Measurements from ENCODE around the gene ANKLE1.

ANKLE1 gene

DNA sequence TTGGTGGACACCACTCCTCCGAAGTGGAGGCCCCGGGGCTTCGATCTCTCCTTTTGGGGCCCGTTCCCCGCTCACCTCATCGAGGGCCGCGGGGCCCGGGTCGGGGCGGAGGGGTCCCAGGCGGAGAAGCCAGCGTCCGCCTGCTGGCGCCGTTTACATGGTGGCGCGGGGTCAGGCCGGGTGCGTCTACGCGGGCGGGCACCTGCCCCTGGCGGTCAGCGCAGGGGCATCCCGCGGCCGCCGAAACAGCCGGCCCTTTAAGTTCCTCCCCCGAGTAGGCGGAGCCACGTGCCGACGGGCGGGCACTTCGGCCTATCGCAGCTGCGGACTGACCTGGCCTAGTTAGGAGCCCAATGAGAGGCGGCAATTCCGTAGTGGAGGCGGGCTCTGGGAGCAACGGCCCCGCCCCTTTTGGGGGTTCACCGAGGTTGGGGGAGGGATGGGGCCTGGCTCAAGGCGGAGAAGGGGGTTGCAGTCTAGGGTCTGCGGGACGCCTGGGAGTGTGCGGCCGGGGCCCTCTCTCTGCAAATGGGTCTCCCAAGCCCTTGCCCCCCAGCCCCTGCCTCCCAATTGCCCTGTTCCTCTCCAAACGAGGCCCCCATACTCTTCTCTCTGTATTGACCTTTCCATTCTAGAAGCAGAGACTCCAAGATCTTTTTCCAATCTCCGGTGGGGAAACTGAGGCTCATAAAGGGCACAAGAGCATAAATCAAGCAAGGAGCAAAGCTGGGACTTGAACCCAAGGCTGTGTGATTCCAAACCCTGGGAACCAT is 21.7 kb downstream of the ANKLE1 start, which contains the start of gene ABHD8 (continued):
- no peak for TF ChIP-seq WT1 (tag by site-specific recombination; IDR thresholded peaks at IDR 0.05)
- TF ChIP-seq ZNF521 (tag by site-specific recombination; IDR thresholded peaks at IDR 0.05): no peak
- TF ChIP-seq KLF10 (tag by site-specific recombination; IDR thresholded peaks at IDR 0.05): no peak
- no peak for TF ChIP-seq ZNF146 (tag by site-specific recombination; IDR thresholded peaks at IDR 0.05)
- TF ChIP-seq ZNF214 (tag by site-specific recombination; IDR thresholded peaks at IDR 0.05; ENCODE audit: borderline replicate concordance): no peak
- TF ChIP-seq, protein P1, sequence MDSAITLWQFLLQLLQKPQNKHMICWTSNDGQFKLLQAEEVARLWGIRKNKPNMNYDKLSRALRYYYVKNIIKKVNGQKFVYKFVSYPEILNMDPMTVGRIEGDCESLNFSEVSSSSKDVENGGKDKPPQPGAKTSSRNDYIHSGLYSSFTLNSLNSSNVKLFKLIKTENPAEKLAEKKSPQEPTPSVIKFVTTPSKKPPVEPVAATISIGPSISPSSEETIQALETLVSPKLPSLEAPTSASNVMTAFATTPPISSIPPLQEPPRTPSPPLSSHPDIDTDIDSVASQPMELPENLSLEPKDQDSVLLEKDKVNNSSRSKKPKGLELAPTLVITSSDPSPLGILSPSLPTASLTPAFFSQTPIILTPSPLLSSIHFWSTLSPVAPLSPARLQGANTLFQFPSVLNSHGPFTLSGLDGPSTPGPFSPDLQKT (IDR thresholded peaks at IDR 0.05; ENCODE audit: borderline replicate concordance, low read depth, low read length): no peak
- TF ChIP-seq, protein P2, sequence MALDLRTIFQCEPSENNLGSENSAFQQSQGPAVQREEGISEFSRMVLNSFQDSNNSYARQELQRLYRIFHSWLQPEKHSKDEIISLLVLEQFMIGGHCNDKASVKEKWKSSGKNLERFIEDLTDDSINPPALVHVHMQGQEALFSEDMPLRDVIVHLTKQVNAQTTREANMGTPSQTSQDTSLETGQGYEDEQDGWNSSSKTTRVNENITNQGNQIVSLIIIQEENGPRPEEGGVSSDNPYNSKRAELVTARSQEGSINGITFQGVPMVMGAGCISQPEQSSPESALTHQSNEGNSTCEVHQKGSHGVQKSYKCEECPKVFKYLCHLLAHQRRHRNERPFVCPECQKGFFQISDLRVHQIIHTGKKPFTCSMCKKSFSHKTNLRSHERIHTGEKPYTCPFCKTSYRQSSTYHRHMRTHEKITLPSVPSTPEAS (tag by site-specific recombination; IDR thresholded peaks at IDR 0.05): no peak
- no peak for TF ChIP-seq ZNF324 (tag by site-specific recombination; IDR thresholded peaks at IDR 0.05)
- no peak for TF ChIP-seq OVOL3 (tag by site-specific recombination; IDR thresholded peaks at IDR 0.05)
- no peak for TF ChIP-seq SALL2 (tag by site-specific recombination; IDR thresholded peaks at IDR 0.05; ENCODE audit: borderline replicate concordance)
- TF ChIP-seq, protein P3, sequence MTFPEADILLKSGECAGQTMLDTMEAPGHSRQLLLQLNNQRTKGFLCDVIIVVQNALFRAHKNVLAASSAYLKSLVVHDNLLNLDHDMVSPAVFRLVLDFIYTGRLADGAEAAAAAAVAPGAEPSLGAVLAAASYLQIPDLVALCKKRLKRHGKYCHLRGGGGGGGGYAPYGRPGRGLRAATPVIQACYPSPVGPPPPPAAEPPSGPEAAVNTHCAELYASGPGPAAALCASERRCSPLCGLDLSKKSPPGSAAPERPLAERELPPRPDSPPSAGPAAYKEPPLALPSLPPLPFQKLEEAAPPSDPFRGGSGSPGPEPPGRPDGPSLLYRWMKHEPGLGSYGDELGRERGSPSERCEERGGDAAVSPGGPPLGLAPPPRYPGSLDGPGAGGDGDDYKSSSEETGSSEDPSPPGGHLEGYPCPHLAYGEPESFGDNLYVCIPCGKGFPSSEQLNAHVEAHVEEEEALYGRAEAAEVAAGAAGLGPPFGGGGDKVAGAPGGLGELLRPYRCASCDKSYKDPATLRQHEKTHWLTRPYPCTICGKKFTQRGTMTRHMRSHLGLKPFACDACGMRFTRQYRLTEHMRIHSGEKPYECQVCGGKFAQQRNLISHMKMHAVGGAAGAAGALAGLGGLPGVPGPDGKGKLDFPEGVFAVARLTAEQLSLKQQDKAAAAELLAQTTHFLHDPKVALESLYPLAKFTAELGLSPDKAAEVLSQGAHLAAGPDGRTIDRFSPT (tag by site-specific recombination; IDR thresholded peaks at IDR 0.05): peak; percentile 66
- TF ChIP-seq ZXDB (tag by site-specific recombination; IDR thresholded peaks at IDR 0.05): peak; percentile 100
- TF ChIP-seq ZBTB21 (tag by site-specific recombination; IDR thresholded peaks at IDR 0.05): no peak
- 0 out of 2 replicates have a peak, but pooled peaks have one; percentile 29 for TF ChIP-seq ZNF660 (tag by site-specific recombination; IDR thresholded peaks at IDR 0.05)
- TF ChIP-seq, protein P4, sequence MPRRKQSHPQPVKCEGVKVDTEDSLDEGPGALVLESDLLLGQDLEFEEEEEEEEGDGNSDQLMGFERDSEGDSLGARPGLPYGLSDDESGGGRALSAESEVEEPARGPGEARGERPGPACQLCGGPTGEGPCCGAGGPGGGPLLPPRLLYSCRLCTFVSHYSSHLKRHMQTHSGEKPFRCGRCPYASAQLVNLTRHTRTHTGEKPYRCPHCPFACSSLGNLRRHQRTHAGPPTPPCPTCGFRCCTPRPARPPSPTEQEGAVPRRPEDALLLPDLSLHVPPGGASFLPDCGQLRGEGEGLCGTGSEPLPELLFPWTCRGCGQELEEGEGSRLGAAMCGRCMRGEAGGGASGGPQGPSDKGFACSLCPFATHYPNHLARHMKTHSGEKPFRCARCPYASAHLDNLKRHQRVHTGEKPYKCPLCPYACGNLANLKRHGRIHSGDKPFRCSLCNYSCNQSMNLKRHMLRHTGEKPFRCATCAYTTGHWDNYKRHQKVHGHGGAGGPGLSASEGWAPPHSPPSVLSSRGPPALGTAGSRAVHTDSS (tag by site-specific recombination; IDR thresholded peaks at IDR 0.05): no peak
- TF ChIP-seq, protein P5, sequence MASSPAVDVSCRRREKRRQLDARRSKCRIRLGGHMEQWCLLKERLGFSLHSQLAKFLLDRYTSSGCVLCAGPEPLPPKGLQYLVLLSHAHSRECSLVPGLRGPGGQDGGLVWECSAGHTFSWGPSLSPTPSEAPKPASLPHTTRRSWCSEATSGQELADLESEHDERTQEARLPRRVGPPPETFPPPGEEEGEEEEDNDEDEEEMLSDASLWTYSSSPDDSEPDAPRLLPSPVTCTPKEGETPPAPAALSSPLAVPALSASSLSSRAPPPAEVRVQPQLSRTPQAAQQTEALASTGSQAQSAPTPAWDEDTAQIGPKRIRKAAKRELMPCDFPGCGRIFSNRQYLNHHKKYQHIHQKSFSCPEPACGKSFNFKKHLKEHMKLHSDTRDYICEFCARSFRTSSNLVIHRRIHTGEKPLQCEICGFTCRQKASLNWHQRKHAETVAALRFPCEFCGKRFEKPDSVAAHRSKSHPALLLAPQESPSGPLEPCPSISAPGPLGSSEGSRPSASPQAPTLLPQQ (tag by site-specific recombination; IDR thresholded peaks at IDR 0.05): no peak
- TF ChIP-seq SCRT1 (tag by site-specific recombination; IDR thresholded peaks at IDR 0.05; ENCODE audit: borderline replicate concordance): no peak
- no peak for TF ChIP-seq ZFP41 (tag by site-specific recombination; IDR thresholded peaks at IDR 0.05; ENCODE audit: borderline replicate concordance)
- TF ChIP-seq ZNF658 (tag by site-specific recombination; IDR thresholded peaks at IDR 0.05): no peak
- TF ChIP-seq ZNF623 (tag by site-specific recombination; IDR thresholded peaks at IDR 0.05): no peak
- TF ChIP-seq ZNF792 (tag by site-specific recombination; IDR thresholded peaks at IDR 0.05): no peak
- peak; percentile 94 for TF ChIP-seq SP3 (tag by site-specific recombination; IDR thresholded peaks at IDR 0.05)
- TF ChIP-seq ZNF202 (tag by site-specific recombination; IDR thresholded peaks at IDR 0.05; ENCODE audit: borderline replicate concordance): no peak
- no peak for TF ChIP-seq ZNF76 (tag by site-specific recombination; IDR thresholded peaks at IDR 0.05; ENCODE audit: borderline replicate concordance, low read depth)
- TF ChIP-seq, protein P6, sequence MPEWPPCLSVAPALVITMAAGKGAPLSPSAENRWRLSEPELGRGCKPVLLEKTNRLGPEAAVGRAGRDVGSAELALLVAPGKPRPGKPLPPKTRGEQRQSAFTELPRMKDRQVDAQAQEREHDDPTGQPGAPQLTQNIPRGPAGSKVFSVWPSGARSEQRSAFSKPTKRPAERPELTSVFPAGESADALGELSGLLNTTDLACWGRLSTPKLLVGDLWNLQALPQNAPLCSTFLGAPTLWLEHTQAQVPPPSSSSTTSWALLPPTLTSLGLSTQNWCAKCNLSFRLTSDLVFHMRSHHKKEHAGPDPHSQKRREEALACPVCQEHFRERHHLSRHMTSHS (tag by site-specific recombination; IDR thresholded peaks at IDR 0.05): no peak
- no peak for TF ChIP-seq ZNF114 (tag by site-specific recombination; IDR thresholded peaks at IDR 0.05)
- TF ChIP-seq MZF1 (tag by site-specific recombination; IDR thresholded peaks at IDR 0.05; ENCODE audit: borderline replicate concordance): no peak
- TF ChIP-seq ZNF121 (tag by site-specific recombination; IDR thresholded peaks at IDR 0.05): no peak
- TF ChIP-seq, protein P7, sequence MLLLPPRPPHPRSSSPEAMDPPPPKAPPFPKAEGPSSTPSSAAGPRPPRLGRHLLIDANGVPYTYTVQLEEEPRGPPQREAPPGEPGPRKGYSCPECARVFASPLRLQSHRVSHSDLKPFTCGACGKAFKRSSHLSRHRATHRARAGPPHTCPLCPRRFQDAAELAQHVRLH (tag by site-specific recombination; IDR thresholded peaks at IDR 0.05): no peak
- TF ChIP-seq ZBTB20 (tag by site-specific recombination; IDR thresholded peaks at IDR 0.05): 0 out of 2 replicates have a peak, but pooled peaks have one; percentile 17

All from HEK293 (cell line).